DOHH2 (cell line): Measurements from ENCODE around the gene BLNK.

Source experiments
- CTCF ChIP-seq: fragments of 200-600 bp; sonication (generic); IDR thresholded peaks from one replicate; pipeline ENCODE4 v1.5.1; 2014; ENCODE audit warnings: antibody characterized with exemption, mild to moderate bottlenecking, low read depth, low read length; ENCODE audit not compliant: poor library complexity, severe bottlenecking
- EZH2phosphoT487 ChIP-seq: fragments of 200-600 bp; sonication (generic); IDR thresholded peaks from 2 replicates; pipeline ENCODE4 v1.6.1; 2017; ENCODE audit warnings: borderline replicate concordance, mild to moderate bottlenecking, antibody characterized with exemption, low read length, moderate library complexity, mixed read lengths

DNA sequence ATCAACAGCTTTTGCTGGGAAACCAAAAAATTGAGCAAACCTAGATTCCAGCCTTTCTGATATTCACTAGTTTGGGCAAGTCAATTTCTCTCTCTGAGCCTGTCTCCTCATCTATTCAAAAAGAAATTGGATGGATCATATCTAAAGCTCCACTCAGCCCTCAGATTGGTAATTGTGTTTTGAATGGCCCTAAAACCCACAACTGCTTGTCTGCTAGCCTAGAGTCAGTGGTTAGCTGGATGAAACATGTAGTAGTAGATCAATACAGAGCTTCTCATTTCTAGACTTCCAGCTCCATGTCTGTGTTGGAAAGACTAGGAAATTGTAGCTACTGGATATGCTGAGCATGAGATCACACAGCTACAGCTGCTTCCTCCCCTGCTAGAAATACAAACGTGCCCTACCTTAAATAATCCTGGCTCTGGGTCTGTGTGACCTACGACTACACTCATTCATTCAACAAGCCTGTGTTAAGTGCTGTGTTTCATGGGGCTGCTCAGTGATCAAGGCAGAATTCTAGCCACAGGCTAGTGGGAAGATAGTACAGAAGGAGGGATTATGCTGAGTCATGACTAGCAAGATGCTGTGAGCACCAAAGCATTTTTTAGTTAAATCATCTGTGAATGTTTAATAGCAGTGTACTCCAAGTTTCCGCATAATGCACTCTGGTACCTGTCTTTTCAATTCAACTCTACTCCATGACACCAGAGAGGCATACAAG, 48.5 kb upstream of the BLNK start:
- TF ChIP-seq CTCF (no peak), EZH2phosphoT487 (no peak)
